GDM1 (cell line): Measurements from ENCODE around the gene SFT2D3.

Experiments
- DNase-seq: peaks from one replicate; lab custom pipeline; 2025; lab: John Stamatoyannopoulos, UW

The SFT2D3 gene

GRCh38 chr2:127681976-127682857 is 19.1 kb upstream of the SFT2D3 start:
- DNase-seq: no peak

GRCh38 chr2:127683056-127683455 is 18.2 kb upstream of the SFT2D3 start:
- no peak for DNase-seq

- no peak for DNase-seq
These were observed 17.5 kb upstream of the SFT2D3 start for GRCh38 chr2:127683757-127684156.

GRCh38 chr2:127685410-127686080 is 15.8 kb upstream of the SFT2D3 start:
- no peak for DNase-seq

- no peak for DNase-seq
These were observed 12.9 kb upstream of the SFT2D3 start for GRCh38 chr2:127688405-127688804.

- no peak for DNase-seq
These were observed 10.6 kb upstream of the SFT2D3 start for GRCh38 chr2:127690696-127691095.

- DNase-seq: no peak
These were observed 6.3 kb upstream of the SFT2D3 start for GRCh38 chr2:127694986-127695385.

GRCh38 chr2:127695491-127696472 is 5.5 kb upstream of the SFT2D3 start:
- no peak for DNase-seq

GRCh38 chr2:127697482-127698180 is 3.7 kb upstream of the SFT2D3 start:
- no peak for DNase-seq

- DNase-seq: no peak
These were observed 2.5 kb upstream of the SFT2D3 start for GRCh38 chr2:127698553-127699355.

GRCh38 chr2:127700527-127701192 is 637 bp upstream of the SFT2D3 start:
- no peak for DNase-seq

- peak; percentile 80 for DNase-seq
These were observed 526 bp downstream of the SFT2D3 start for GRCh38 chr2:127701651-127702394.

GRCh38 chr2:127702395-127703009 is 1.2 kb downstream of the SFT2D3 start:
- no peak for DNase-seq

GRCh38 chr2:127703282-127703681 is 2.0 kb downstream of the SFT2D3 start:
- no peak for DNase-seq

GRCh38 chr2:127704641-127705390 is 3.5 kb downstream of the SFT2D3 start:
- DNase-seq: no peak

- DNase-seq: no peak
These were observed 4.2 kb downstream of the SFT2D3 start for GRCh38 chr2:127705391-127706065.

- no peak for DNase-seq
These were observed 5.1 kb downstream of the SFT2D3 start for GRCh38 chr2:127706215-127706990.
